Activated CD4-positive, alpha-beta T cell treated with anti-CD3 and anti-CD28 coated beads for 4 hours (primary cell): ENCODE measurements around the gene SH3RF1.
"Not testable (repeated sequence)": the region's sequence is repeated elsewhere in the genome, so short reads cannot be mapped to it uniquely, and the experiment has no call there.

ENCODE experiments used
- DNase-seq, 2 donors: peaks; one replicate each; pipeline ENCODE4 v3.0.0-alpha.2; 2020

SH3RF1 gene

GRCh38 chr4:169222761-169223160 is 48.0 kb downstream of the SH3RF1 start:
- no peak for DNase-seq

GRCh38 chr4:169221662-169222061 is 49.1 kb downstream of the SH3RF1 start:
- DNase-seq = no peak

GRCh38 chr4:169220854-169221411 is 49.8 kb downstream of the SH3RF1 start:
- DNase-seq = no peak

DNA sequence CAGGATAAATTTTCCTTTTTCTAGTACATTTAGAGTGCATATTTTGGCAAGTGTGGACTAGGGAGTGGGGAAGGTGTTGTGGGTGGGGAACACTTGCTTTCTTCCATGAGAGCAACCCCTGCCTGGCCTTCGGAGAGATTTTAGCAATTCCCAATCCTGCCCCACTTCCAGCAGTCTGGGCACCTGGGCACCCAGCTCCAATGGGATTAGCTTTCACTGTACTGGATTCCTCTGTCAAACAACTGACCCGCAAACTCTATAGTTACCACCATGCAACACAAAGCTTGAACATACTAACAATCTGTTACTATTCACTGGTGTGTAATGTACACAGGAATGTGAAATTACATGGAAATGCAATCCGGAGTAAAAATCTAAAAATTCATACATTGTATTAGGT is 50.3 kb downstream of the SH3RF1 start:
- DNase-seq = no peak

- DNase-seq = no peak
These were observed 51.3 kb downstream of the SH3RF1 start for GRCh38 chr4:169219440-169219839.

- no peak for DNase-seq
These were observed 55.1 kb downstream of the SH3RF1 start for GRCh38 chr4:169215656-169216055.

GRCh38 chr4:169212981-169213380 is 57.8 kb downstream of the SH3RF1 start:
- DNase-seq = no peak

DNA sequence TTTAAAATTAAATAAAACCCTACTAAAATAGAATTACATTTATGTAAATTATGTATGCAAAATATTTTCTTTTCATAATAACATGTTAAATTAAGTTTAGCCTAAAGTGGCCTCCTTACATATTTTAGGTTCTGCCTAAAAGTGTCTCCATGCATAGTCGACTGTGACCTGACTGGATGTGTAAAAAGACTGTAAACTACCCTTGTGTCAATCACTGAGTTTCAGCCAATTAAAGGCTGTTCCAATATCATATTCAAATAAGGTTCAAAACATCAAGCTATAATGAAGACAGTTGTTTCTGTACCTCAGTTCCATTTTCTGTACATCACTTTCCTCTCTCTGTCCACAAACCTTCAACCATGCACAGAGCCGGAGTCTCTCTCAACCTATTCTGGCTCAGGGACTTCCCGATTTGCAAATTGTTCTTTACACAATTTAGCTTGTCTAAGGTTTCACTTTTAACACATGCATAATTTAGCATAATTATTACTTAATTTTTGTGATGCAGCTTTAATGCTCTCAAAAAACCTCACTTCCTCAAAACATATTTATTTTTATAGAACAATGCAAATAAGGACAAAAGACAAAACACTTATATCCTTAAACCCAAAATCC is 60.1 kb downstream of the SH3RF1 start:
- no peak for DNase-seq

- DNase-seq = no peak
These were observed 61.3 kb downstream of the SH3RF1 start for GRCh38 chr4:169209388-169209883.

DNA sequence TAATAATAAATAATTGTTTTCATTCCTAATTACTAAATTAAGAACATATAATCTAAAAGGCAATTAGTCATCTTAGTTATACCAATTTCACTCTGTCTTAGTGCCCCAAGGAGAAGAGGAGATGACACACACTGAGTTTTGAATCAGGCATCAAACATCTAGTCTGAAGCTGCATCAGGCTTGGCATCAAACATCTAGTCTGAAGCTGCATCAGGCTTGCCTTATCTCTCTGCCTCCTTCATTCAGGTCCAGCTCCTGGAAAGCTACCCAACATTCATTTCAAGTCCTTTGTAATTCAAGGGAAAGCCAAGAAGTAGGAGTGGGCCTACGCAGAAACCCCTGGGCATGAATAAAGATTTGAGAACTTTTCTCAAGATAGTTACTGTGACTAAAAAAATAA is 62.2 kb downstream of the SH3RF1 start:
- no peak for DNase-seq

DNA sequence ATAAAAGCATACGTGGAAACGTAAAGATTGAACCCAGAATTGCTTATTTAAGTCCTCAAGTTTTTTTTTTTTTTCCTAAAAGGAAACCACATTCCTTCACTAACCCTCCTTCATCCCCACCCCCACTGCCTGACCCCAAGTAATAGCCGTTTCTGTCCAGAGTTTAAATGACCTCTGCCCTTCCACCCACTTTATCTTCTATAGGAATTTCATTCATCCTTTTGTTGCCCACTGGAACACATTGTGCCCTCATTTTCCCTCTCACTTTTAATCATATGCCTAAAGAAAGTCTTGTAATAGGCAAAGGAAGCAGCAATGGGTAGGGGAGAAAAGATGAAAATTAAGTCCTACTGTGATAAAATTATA is 62.7 kb downstream of the SH3RF1 start:
- DNase-seq = no peak

- DNase-seq = no peak
These were observed 63.2 kb downstream of the SH3RF1 start for GRCh38 chr4:169207436-169208089.

DNA sequence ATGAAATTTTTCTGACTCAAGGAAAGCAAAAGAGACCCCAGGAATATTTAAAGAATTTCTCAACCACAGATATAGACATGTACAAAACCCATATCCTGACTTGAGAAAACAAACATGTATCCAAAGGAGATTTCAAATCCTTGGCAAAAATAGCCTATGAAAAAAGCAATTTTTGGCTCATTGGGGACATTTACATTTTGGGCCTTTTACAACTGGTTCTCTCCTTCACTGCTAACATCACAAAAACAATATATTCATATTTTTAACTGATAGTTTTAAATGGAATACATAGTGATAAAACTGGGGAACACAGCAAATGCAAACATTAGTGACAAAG is 65.0 kb downstream of the SH3RF1 start:
- DNase-seq = no peak

- no peak for DNase-seq
These were observed 65.5 kb downstream of the SH3RF1 start for GRCh38 chr4:169205075-169205743.

GRCh38 chr4:169203891-169204290 is 66.9 kb downstream of the SH3RF1 start:
- DNase-seq = no peak

GRCh38 chr4:169203278-169203677 is 67.5 kb downstream of the SH3RF1 start:
- DNase-seq = not testable (repeated sequence)

GRCh38 chr4:169202878-169203277 is 67.9 kb downstream of the SH3RF1 start:
- no peak for DNase-seq

GRCh38 chr4:169202145-169202699 is 68.5 kb downstream of the SH3RF1 start:
- DNase-seq = no peak

- DNase-seq = no peak
These were observed 69.3 kb downstream of the SH3RF1 start for GRCh38 chr4:169201222-169202144.

DNA sequence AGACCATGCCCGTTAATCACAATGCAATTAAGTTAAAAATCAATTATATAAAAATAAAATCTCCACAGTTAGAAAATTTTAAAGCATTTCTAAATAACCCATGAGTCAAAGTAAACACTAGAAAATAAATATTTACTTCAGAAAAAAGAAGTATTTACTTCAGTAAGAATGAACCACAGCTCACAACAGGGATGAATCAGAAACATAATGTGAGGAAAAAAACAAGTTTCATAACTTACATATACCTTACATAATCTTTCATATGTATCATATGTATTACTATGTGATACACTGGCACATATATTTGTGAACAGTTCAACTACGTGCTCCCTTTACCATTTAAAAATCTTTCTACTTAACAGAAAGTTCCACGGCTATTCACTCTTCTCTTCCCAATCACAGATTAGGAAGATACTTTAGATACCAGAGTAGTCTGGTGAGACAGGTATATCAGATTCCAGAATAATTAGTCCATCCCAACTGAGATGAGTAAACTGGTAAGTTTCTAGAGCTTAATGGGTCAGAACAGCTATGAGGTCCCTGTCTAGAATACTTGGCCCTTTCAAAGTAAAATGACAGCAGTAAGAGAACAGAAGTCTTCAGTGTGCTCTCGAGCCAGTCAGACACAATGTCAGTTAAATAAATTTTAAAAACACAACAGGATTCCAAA is 70.3 kb downstream of the SH3RF1 start:
- DNase-seq = no peak

GRCh38 chr4:169199184-169199583 is 71.6 kb downstream of the SH3RF1 start:
- no peak for DNase-seq

GRCh38 chr4:169198167-169198566 is 72.6 kb downstream of the SH3RF1 start:
- no peak for DNase-seq
